CD4-positive, alpha-beta T cell treated with Interferon gamma for 1 hour (primary cell): Measurements from ENCODE around the gene SKP1.

ENCODE experiments used
- DNase-seq: peaks from one replicate; pipeline ENCODE4 v3.0.0-alpha.2; 2020

SKP1 gene

GRCh38 chr5:134128648-134128995, 48.1 kb downstream of the SKP1 start:
- no peak for DNase-seq

- DNase-seq = no peak
Observed at GRCh38 chr5:134127988-134128647, 48.6 kb downstream of the SKP1 start.

DNA sequence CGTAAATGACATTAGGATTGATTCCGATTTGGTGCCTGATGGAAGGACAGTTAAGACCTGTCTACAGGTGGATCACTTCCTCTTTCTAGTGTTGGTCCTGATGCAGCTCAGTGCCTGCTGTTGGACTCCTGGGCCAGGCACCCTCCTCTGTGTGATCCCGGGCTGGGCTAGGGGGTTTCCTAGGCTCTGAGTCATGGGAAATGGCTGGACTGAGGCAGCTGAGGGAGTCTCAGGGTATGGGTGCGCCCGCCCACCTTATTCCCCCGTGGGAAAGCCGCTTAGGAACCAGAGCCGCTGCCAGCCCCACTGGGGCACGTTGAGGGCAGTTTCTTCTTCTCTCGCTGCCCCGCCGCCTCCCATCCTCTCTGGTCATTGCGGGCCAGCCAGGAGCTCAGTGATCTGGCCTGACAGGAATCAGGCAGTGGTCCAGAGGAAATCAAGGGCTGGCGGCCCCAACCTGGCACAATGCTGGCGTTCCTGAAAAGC, 49.3 kb downstream of the SKP1 start:
- no peak for DNase-seq

DNA sequence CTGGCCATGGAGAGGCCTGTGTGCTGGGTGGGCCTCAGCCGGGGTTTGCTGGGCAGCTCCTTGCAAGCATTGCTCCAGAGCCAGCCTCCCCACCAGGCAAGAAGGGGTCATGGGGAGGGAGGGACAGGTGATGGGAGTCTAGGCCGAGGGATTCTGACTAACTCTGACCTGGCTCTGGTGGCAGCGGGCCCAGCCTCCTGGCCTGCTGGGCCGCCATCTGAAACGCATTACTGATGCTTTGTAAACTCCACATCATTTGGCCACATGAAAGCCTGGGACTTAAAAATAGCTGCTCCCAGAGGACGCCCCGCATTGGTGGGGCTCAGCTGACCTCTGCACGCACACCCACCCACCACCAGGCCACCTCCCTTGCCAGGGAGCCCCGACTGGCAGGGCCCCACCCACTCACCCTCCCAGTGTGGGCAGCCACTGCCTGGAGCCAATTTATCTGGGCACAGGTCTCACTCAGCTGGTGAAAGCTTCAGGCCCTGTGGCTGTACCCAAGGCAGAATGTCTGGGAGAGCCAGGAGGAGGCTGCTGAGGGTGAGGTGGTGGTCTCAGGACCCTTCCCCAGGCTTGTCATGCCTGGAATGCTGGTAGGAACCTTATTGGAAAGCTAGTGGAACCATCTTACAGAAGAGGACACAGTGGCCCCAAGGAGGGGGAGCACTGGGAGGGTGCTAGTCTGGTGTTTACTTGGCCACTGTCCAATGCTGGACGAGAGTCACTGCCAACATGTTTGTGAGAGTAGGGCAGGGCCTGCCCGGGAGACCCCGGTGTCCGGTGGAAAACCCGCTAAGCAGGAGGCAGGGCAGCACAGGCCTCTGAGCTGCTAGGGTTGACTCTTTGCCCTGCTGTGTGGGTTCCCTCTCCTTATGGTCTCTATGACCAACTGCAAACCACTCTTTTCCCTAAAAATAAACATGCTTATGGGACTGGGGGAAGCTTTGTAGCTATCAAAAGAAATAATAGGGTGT, 51.4 kb downstream of the SKP1 start:
- DNase-seq = no peak

- peak; percentile 29 for DNase-seq
Observed at GRCh38 chr5:134124289-134125038, 52.3 kb downstream of the SKP1 start.

DNA sequence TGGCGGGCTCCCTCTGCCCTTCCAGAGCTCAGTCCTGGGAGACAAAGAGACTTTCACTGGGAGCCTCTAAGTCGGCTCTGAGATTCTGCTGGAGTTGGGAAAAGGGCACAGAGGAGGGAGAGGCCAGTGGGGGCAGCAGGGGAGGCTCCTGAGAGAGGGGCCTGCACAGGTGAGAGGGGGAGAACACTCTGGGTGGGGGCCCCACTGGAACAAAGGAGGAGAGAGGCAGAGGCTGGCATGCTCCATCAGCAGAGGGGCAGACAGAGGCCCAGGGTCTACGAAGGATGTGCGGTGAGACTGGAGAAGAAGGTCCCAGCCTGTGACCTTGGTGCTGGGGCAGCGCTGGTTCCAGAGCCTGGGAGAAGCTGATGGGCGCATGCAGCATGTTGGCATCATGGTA, 53.4 kb downstream of the SKP1 start:
- no peak for DNase-seq

DNA sequence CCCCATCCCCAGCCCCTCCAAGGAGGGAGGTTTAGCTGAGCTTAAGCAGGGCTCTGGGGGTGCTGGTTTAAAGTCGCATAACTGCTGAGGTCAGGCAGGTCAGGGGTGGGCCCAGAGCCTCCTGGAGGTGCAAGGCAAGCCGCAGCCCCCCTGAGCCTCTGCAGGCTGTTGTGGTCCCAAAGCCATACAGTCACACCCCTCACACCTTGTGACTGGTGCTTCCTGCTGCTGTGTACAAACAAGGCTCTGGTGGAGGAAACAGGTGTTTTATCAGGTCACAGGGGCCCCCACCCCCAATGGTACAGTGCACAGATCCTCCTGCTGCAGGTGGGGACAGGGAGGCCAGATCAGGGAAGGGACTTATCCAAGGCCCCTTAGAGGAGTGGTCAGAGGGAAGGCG, 54.2 kb downstream of the SKP1 start:
- peak; percentile 56 for DNase-seq

GRCh38 chr5:134120386-134121138, 56.2 kb downstream of the SKP1 start:
- DNase-seq = no peak

DNA sequence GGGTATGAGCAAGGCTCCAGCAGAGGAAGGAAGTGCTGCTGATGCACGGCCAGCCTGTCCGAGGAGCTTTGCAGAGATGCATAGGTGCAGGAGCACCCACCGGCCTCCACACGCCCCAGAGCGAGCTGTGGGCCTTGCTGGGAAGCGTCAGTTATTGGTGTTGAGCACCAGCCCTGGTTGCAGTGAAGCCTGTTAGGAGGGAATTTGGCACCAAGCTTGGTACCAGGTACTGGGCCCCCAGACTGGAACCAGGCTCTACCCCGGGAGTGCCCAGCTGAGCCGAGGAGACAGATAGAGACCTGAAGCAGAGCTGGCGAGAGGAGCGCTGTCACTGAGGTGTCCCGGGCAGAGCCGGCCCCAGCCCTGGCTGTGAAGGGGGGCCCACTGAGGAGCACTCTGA, 57.0 kb downstream of the SKP1 start:
- no peak for DNase-seq

DNA sequence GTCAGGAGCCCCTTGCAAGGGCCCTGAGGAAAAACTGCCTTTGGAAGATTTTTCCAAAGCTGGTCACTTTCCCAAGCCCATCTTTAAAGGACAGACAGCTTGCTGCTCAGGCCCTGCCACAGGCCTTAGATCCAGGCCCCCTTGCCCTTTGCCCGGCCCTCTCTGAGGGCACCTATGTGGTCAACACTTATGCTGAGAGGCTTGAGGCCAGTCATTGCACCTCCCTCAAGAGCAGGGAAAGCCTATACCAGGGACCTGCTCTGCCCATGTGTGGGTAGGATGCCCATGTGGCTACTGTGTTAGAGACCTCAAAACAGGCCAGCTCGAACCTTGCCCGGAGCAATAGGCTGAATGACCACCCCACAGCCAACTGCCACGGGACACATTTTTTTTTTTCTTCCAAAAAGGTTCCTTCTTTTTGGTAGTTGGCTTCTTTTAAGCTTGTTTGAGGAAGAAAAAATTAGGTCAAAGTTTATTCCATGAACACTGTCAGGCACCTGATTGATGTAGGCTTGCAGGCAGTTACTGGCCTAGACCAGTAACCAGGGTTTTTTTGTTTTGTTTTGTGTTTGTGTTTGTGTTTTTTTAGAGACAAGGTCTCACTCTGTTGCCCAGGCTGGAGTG, 58.4 kb downstream of the SKP1 start:
- DNase-seq = no peak

DNA sequence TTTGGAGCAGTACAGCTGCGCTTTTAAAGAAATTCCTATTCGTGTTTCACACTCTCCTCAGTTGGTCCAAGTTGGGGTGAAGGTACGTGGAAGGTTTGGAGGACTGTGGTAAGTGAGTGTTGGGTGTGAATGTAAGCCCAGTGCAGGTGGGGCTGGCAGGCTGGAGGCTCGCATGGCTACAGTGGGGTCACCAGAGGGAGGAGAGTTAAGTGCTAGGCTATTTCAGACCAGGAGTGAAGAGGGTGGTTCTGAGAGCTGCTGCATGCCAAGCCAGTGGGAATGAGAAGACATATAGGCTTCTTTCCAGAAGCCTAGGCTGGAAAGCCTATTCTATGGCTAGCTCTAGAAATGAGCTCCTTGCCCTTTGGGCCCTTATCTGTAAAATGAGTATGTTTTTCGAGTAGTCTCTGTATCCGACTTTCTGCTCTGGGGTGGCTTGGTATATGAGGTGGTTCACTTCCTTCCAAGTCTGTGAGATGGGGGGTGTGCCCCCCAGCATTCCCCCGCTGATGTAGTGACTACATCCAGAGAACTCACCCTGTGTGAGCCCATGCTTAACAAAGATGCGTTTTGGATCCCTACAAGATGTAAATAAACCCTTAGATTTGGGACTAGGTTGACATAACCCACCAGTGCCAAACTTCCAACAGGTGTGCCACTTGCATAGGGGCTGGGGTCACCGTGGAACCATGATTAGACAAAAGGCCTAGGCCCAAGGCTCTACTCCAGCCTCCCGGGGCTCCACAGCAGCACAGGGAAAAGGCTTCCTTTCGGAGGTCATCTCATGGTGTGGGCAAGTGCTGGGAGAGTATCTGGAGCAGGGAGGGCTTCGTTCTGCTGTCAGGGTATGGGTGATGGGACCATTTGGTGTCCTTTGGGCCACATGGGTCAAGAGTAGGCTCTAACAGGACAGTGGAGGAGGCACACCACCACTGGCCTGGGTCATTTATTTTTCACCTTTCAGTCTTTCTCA, 59.7 kb downstream of the SKP1 start:
- no peak for DNase-seq

DNA sequence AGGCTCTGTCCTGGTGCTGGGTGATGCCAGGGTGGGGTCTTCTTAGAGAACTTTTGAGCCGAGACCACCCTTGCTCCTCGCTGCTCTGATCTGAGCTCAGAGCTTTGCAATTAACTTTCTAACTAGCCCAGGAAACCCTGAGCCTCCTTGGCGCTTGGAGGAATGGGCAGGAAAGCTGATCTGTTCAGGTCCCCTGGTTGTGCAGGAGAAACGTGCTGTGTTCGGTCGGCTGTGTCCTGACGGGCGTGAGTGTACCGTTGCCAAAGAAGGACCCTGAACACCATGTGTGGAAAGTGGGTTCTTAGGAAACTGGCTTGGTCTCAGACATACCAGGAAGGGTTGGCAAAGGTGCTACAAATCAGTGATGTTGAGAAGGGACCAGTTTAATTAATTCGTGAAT, 60.5 kb downstream of the SKP1 start:
- DNase-seq = no peak

GRCh38 chr5:134115806-134116175, 61.0 kb downstream of the SKP1 start:
- DNase-seq = no peak

DNA sequence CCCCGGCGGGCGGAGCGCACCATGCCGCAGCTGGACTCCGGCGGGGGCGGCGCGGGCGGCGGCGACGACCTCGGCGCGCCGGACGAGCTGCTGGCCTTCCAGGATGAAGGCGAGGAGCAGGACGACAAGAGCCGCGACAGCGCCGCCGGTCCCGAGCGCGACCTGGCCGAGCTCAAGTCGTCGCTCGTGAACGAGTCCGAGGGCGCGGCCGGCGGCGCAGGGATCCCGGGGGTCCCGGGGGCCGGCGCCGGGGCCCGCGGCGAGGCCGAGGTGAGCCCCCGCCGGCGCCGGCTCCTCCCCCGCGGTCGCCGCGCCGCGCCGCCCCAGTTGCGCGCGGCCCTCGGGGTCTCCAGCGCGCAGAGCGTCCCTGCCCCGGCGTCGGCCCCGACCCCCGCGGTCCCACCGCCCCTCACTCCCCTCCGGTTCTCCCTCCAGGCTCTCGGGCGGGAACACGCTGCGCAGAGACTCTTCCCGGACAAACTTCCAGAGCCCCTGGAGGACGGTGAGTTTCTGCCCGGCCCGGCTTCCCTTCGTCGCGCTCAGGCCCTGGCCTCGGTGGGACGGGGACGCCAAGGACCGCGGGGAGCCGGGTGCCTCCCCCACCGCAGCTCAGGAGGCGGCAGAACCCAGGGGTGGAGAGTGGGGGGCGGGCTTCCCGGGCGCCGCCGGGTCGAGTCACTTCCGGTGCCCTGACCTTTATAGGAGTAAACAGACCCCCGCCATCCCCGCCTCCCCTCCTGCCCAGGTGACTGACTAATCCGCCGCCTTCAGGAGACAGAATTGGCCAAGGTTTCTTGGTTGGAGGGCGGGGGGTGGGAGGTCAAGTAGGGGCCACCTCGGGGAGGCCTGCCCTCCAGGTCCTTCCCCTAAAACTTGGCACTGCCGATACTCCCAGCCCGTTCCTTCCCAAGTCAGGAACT, 61.6 kb downstream of the SKP1 start:
- peak; percentile 74 for DNase-seq

- DNase-seq = peak; percentile 80
Observed at GRCh38 chr5:134113902-134114875, 62.6 kb downstream of the SKP1 start, which contains the start of gene TCF7. TSS of gene TCF7 (plus strand) at chr5:134114681. CDS start at chr5:134114907, 226 bp downstream.

DNA sequence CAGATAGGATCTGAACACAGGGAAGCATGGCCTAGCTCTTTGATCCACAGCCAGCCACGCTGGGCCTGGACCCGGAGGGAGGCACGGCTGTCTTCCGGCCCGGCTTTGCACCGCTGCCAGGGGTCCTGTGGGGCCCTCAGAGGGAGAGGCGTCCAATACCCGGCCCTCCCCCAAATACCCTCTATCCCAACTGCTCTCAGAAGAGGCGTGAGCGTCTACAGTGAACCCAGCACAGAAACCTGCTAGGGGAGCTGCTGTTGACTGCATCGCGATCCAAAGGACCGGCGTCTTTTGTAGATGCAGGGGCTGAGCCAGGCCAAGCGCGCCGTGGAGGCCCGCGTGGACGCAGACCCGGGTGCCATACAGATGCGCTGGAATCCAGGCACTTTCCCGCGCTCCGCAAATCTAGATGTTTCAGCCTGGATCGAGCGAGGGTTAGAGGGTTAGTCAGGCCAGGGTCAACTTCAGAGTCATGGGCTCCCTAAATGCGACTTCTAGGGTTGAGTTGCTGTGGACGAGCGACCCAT, 63.3 kb downstream of the SKP1 start:
- no peak for DNase-seq

- DNase-seq = no peak
Observed at GRCh38 chr5:134112726-134113362, 63.9 kb downstream of the SKP1 start.
